HCT116 (cell line): ENCODE data around the gene IGSF5. TPM values are rescaled to one million over a fixed set of nuclear protein-coding genes. Genes with fewer than 3 reads are reported as not detected.

Source experiments
- ATAC-seq: fragments of 200-7000 bp; cut with Tn5 transposase; 2 replicates; pipeline ENCODE4 v1.9.1; 2020; ENCODE audit warnings: mild to moderate bottlenecking, moderate library complexity
- BruUV-seq: library from RNA; stranded (reverse); fragments of 400-500 nt; replicated peaks from 2 replicates; lab custom pipeline; 2021; lab: Mats Ljungman, UMichigan
- CTCF ChIA-PET: fragments of 300-600 bp; sonication (Branson Sonifier 250); formaldehyde crosslinking; loops from one replicate; lab custom pipeline; 2021; ENCODE audit warnings: antibody characterized with exemption; lab: Charles Lee
- POLR2A ChIA-PET: fragments of 300-600, 350-600 bp; sonication (Branson Sonifier 250); formaldehyde crosslinking; loops from one replicate; lab custom pipeline; 2021; ENCODE audit warnings: antibody characterized with exemption; lab: Charles Lee
- RAD21 ChIA-PET, 2 experiments: fragments of 300-600 bp; sonication (Branson Sonifier 250); formaldehyde crosslinking; loops; one replicate each; lab custom pipeline; 2023; ENCODE audit warnings: low total read pairs in 2 of 2; ENCODE audit not compliant: uncharacterized antibody in 2 of 2, unreplicated experiment in 2 of 2, low non-redundant PET in 1 of 2; lab: Charles Lee
- DNase-seq: peaks from one replicate; pipeline ENCODE4 v3.0.0-alpha.2; 2010; ENCODE audit warnings: low read depth, low spot score
- H2AFZ ChIP-seq: fragments of 200-600 bp; shearing (Covaris generic), sonication (generic); 2 replicates; pipeline ENCODE4 v1.6.1; 2017; ENCODE audit warnings: low read depth, mixed run types, mixed read lengths, antibody characterized with exemption, low read length; ENCODE audit not compliant: poor library complexity, severe bottlenecking
- H3K27ac ChIP-seq: 2 replicates; pipeline ENCODE4 v1.5.1; 2012; ENCODE audit warnings: low read depth, low read length
- H3K27me3 ChIP-seq: fragments of 200-600 bp; sonication (generic); 2 replicates; pipeline ENCODE4 v1.6.1; 2016; ENCODE audit warnings: mixed run types, low read length, mixed read lengths; ENCODE audit not compliant: insufficient read depth
- H3K36me3 ChIP-seq, 2 experiments: fragments of 200-500 bp in 1 of 2; fragments of 200-600 bp in 1 of 2; sonication (Bioruptor generic) in 1 of 2; sonication (generic) in 1 of 2; 2 replicates each; pipeline versions ENCODE4 v1.5.1 to v1.6.1; 2014 to 2016; ENCODE audit warnings: low read length in 2 of 2, inconsistent platforms in 1 of 2, mixed read lengths in 1 of 2, mixed run types in 1 of 2; ENCODE audit not compliant: insufficient read depth in 2 of 2, control insufficient read depth in 1 of 2
- H3K4me1 ChIP-seq, 2 experiments: fragments of 200-600 bp in 1 of 2; sonication (generic) in 1 of 2; 2 replicates each; pipeline versions ENCODE4 v1.5.1 to v1.6.1; 2012 to 2017; ENCODE audit warnings: low read length in 2 of 2, inconsistent platforms in 1 of 2, mild to moderate bottlenecking in 1 of 2, mixed read lengths in 1 of 2, mixed run types in 1 of 2, moderate library complexity in 1 of 2; ENCODE audit not compliant: insufficient read depth in 2 of 2, control insufficient read depth in 1 of 2
- H3K4me2 ChIP-seq: fragments of 200-600 bp; sonication (generic); 2 replicates; pipeline ENCODE4 v1.6.1; 2017; ENCODE audit warnings: mixed run types, low read length, mixed read lengths
- H3K4me3 ChIP-seq, 2 experiments: fragments of 200-600 bp in 1 of 2; sonication (generic) in 1 of 2; replicated peaks in 1 of 2; 2 replicates each; pipeline ENCODE4 v1.5.1; 2011 to 2016; ENCODE audit warnings: low read length in 2 of 2, control low read depth in 1 of 2, low read depth in 1 of 2, mild to moderate bottlenecking in 1 of 2, mixed read lengths in 1 of 2, mixed run types in 1 of 2
- H3K79me2 ChIP-seq: fragments of 200-600 bp; sonication (generic); 2 replicates; pipeline ENCODE4 v1.6.1; 2017; ENCODE audit warnings: mild to moderate bottlenecking, mixed run types, low read length, moderate library complexity, mixed read lengths; ENCODE audit not compliant: insufficient read depth
- H3K9ac ChIP-seq: fragments of 200-600 bp; sonication (generic); 2 replicates; pipeline ENCODE4 v1.6.1; 2016; ENCODE audit warnings: low read length, mixed read lengths
- H3K9me2 ChIP-seq: fragments of 200-600 bp; sonication (generic), shearing (Covaris generic); 2 replicates; pipeline ENCODE4 v1.6.1; 2017; ENCODE audit warnings: mixed run types, mild to moderate bottlenecking, moderate library complexity; ENCODE audit not compliant: insufficient read depth
- H3K9me3 ChIP-seq, 2 experiments: fragments of 200-500 bp in 1 of 2; fragments of 200-600 bp in 1 of 2; sonication (Bioruptor generic) in 1 of 2; sonication (generic) in 1 of 2; 2 replicates each; pipeline ENCODE4 v1.6.1; 2014 to 2017; ENCODE audit warnings: low read length in 2 of 2, mixed read lengths in 2 of 2, inconsistent platforms in 1 of 2, low read depth in 1 of 2, mild to moderate bottlenecking in 1 of 2, mixed run types in 1 of 2, moderate library complexity in 1 of 2; ENCODE audit not compliant: control insufficient read depth in 1 of 2, insufficient read depth in 1 of 2
- H4K20me1 ChIP-seq: fragments of 200-600 bp; sonication (generic), shearing (Covaris generic); 2 replicates; pipeline ENCODE4 v1.6.1; 2017; ENCODE audit warnings: mixed run types, mild to moderate bottlenecking, moderate library complexity; ENCODE audit not compliant: insufficient read depth
- EGR1 ChIP-seq: IDR thresholded peaks from 2 replicates; pipeline ENCODE4 v1.6.1; 2012; ENCODE audit warnings: low read depth
- TCF7L2 ChIP-seq: IDR thresholded peaks from 2 replicates; pipeline ENCODE4 v1.7.0; 2011; ENCODE audit warnings: borderline replicate concordance, inconsistent platforms; ENCODE audit not compliant: insufficient read depth, insufficient read length; ENCODE audit errors: extremely low read depth
- intact Hi-C: fragments of 100-400 bp; cut with micrococcal nuclease; formaldehyde crosslinking; loops from 2 replicates; pipeline ENCODE4 v1.10.0; 2022
- total RNA-seq: library from RNA; stranded (reverse); gene quantifications from one replicate; pipeline ENCODE4 v1.2.1, GENCODE V29; 2021; ENCODE audit not compliant: unreplicated experiment
- TF ChIP-seq, protein P1 (sequence below): IDR thresholded peaks from 2 replicates; pipeline ENCODE4 v1.6.1; 2011; ENCODE audit warnings: mild to moderate bottlenecking, low read length, moderate library complexity; ENCODE audit not compliant: insufficient replicate concordance; ENCODE audit errors: extremely low read depth
- TF ChIP-seq, protein P2 (sequence below): IDR thresholded peaks from 2 replicates; pipeline ENCODE4 v1.6.1; 2012

Gene IGSF5
- total RNA-seq, 1 experiment from 2014 or later, result not detected

DNA sequence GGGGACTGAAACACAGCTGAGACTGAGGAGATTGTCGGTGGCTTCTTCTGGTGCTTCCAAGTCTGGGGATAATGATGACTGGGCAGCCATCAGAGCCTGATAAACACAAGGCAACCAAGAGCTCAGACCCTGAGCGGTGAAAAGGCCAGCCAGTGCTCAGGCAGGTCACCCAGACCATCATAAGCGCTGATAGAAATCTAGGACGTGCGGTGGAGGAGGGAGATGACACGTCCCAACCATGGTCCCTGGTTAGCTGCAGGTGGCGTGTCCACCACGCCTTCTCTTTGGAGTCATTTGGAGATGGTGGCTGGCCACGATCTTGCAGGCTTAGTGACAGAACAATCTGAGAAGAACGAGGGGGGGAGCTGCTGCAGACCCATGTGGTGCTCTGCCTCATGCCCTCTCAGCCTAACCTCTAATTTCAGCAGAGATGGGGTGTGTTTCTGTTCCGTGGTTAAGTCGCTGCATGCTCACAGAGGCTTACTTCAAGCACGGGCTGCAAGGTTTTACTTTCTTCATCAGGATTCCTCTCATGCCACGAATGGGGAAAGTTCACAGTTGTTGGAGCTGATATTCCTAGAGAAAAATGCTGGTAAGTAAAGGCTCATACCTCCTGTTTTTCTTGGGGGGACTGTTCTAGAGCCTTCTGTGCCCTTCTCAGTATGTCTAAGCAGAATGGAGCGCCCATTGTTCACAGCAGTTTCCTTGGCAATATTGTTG lies 17.4 kb upstream of the IGSF5 start (continued):
- TF ChIP-seq, protein P1, sequence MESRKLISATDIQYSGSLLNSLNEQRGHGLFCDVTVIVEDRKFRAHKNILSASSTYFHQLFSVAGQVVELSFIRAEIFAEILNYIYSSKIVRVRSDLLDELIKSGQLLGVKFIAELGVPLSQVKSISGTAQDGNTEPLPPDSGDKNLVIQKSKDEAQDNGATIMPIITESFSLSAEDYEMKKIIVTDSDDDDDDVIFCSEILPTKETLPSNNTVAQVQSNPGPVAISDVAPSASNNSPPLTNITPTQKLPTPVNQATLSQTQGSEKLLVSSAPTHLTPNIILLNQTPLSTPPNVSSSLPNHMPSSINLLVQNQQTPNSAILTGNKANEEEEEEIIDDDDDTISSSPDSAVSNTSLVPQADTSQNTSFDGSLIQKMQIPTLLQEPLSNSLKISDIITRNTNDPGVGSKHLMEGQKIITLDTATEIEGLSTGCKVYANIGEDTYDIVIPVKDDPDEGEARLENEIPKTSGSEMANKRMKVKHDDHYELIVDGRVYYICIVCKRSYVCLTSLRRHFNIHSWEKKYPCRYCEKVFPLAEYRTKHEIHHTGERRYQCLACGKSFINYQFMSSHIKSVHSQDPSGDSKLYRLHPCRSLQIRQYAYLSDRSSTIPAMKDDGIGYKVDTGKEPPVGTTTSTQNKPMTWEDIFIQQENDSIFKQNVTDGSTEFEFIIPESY, result no peak

DNA sequence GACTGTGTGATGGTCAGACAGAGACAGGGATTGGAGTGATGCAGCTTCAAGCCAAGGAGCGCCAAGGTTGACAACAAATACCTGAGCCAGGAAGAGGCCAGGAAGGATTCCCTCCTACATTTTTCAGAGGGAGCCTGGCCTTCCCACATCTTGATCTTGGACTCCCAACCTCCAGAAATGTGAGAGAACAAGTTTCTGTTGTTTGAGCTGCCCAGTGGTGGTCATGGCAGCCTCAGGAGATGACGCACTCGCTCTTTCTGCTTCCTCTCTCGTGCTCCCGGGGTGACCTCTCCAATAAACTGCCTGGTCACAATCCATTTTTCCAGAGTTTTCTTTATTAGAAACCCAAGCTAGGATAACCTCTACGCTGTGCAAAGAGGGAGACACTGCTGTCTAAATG lies 16.6 kb upstream of the IGSF5 start:
- no peak for DNase-seq

More for the DNA sequence above, 16.6 kb upstream of the IGSF5 start:
- H2AFZ ChIP-seq, result no peak overlapping the region
- no peaks in the 10 kb centered on the region for H3K79me2 ChIP-seq
- ChIA-PET CTCF (no interaction called here), RAD21 (no interaction called here), POLR2A (no interaction called here)
- no peak overlapping the region for H3K4me2 ChIP-seq
- H3K4me3 ChIP-seq, result no peak overlapping the region
- H3K9ac ChIP-seq, result no peak overlapping the region
- H3K27ac ChIP-seq, result no peak overlapping the region
- H3K4me1 ChIP-seq, result no peaks in the 10 kb centered on the region
- H3K9me3 ChIP-seq, result no peaks in the 10 kb centered on the region
- H4K20me1 ChIP-seq, result no peaks in the 10 kb centered on the region
- H3K27me3 ChIP-seq, result no peaks in the 10 kb centered on the region
- TF ChIP-seq TCF7L2, result no peak
- no peak for TF ChIP-seq EGR1
- TF ChIP-seq, protein P2, sequence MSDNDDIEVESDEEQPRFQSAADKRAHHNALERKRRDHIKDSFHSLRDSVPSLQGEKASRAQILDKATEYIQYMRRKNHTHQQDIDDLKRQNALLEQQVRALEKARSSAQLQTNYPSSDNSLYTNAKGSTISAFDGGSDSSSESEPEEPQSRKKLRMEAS, result no peak
- no peaks in the 10 kb centered on the region for H3K36me3 ChIP-seq
- ATAC-seq, result no peak
- no peaks in the 10 kb centered on the region for H3K9me2 ChIP-seq
- no TSS peak for BruUV-seq
- intact Hi-C loops, result no loop called here
